Neural progenitor cell (in vitro differentiated cells): ENCODE results near the gene IL1RAPL1.

Experiments
- CTCF ChIP-seq: fragments of 200-600 bp; sonication (generic); IDR thresholded peaks from 2 replicates; pipeline ENCODE4 v1.5.1; 2017; ENCODE audit warnings: antibody characterized with exemption, mild to moderate bottlenecking
- EZH2 ChIP-seq: fragments of 200-600 bp; sonication (generic); IDR thresholded peaks from 2 replicates; pipeline ENCODE4 v1.6.1; 2017; ENCODE audit warnings: antibody characterized with exemption, mild to moderate bottlenecking, moderate library complexity

GRCh38 chrX:29671421-29671820, 1084.2 kb downstream of the IL1RAPL1 start:
- no peak for TF ChIP-seq CTCF
- TF ChIP-seq EZH2, result no peak
